GM18517 (cell line): ENCODE measurements around the gene CTBP1.
"Not testable (repeated sequence)": the region's sequence is repeated elsewhere in the genome, so short reads cannot be mapped to it uniquely, and the experiment has no call there.

Experiments
- ATAC-seq: cut with Tn5 transposase; IDR thresholded peaks from one replicate; pipeline ENCODE4 v1.9.1; 2021; ENCODE audit warnings: mild to moderate bottlenecking, moderate library complexity; ENCODE audit not compliant: unreplicated experiment

Gene CTBP1

DNA sequence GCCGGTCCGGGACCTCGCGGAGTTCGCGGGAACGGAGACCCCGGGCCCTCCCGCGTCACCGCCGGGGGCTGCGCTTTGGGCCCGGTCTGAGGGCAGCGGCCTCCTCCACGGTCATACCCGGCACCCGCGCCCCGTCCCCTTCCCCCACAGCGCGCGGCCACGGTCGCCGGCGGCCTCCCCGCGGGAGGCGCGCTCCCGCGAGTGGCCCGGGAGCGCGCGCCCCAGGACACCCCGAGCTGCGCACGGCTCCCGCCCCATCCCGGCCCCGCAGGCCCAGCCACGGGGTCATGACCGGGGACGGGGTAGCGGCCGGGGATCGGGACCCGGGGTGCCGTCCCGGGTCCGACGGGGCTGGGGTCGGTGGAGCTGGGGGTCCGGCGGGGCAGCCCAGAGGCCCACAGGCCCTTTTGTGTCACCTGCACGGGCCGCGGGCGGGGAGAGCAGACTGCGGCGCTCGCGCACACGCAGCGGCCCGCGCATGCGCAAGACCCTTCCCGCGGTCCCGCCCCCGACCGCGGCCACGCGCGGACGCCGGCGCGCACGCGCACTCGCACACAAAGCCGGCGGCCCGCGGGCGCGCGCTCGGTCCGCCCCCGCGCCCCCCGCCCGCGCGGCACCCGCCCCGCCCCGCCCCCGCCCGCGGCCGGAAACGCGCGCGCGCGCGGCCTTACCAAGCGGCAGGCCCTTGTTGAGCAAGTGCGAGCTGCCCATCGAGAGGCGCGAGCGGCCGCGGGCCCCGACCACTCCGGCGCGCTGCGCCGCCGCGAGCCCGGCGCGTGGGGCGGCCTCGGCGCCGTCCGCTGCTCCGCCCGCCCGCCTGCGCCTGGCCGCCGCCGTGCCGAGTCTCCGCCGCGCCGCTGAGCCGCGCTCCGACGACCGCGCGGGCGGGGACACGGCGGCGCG is at the start of gene CTBP1:
CTBP1 (minus strand) TSS at position 886 of the 903 bp plus-strand sequence. CDS start 7,799 bp downstream, outside the sequence.
- peak; percentile 45 for ATAC-seq

GRCh38 chr4:1298461-1298860 is 49.5 kb upstream of the CTBP1 start:
- no peak for ATAC-seq

- no peak for ATAC-seq
Measured at GRCh38 chr4:1297456-1298325, 48.8 kb upstream of the CTBP1 start.

DNA sequence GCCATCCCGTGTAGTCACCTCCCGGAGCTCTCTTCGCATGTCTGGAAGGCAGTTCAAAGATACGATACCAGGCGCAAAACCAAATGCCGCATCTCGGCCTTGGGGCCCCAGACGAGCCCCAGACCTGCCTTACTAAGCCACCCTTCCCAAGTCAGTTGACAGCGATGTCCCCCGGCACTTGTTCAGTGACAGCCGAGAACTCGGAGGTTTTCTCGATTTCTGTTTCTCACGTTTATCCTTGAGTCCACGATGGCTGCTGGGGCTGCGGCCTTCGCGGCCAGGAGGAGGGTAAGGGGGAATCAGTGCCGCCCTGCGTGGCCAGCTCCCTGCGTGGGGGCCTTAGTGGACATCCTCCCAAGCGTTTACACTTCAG is 48.1 kb upstream of the CTBP1 start:
- ATAC-seq, result no peak

DNA sequence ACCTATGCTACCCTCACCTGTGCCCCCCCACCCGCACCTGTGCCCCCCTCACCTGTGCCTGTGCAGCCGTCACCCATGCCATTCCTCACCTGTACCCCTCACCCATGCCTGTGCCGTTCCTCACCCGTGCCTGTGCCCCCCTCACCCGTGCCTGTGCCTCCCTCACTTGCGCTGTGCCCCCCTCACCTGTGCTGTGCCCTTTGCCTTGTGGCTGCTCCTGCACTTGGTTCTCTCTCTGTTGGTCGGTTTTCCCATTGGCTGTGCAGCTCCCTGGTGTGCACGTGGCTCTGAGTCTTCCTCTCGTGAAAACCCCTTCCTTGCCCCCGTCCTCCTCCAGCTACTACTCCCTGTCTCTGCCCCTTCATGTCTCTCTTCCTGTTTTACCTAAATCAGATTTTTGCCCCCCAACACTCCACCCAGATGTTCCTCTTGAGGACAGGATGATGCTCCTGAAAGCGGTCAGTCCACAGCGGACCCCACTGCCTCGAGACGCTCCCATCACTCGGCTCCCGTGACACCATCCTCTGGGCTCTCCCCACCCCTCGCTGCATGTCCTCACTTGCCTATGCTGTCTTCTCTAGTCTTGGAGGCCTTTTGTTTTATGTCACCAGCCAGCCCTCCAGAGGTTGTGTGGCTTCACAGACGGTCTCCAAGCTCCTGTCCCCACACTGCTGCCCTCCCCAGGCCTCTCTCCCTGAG is 47.5 kb upstream of the CTBP1 start:
- ATAC-seq, result no peak

GRCh38 chr4:1295405-1296055 is 46.6 kb upstream of the CTBP1 start:
- no peak for ATAC-seq

- ATAC-seq, result no peak
Measured at GRCh38 chr4:1294891-1295290, 46.0 kb upstream of the CTBP1 start.

DNA sequence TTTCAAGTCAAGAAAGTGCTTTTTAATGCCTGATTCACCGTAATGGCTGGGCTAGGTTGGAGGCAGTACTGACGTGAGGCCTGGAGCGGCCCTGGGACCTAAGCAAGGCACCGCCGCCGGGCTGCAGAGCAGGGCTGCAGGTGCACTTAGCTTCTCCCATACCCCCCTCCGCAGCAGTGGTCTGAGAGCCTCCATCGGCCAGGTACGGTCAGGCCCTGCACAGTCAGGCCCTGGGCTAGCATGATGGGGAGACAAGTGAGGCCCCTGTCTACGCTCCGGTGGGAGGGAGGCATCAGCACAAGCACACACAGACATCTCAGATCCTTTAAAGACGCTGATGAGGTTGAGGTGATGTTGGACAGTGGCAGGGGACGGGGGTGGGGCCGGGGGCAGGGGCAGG is 45.5 kb upstream of the CTBP1 start:
- no peak for ATAC-seq

DNA sequence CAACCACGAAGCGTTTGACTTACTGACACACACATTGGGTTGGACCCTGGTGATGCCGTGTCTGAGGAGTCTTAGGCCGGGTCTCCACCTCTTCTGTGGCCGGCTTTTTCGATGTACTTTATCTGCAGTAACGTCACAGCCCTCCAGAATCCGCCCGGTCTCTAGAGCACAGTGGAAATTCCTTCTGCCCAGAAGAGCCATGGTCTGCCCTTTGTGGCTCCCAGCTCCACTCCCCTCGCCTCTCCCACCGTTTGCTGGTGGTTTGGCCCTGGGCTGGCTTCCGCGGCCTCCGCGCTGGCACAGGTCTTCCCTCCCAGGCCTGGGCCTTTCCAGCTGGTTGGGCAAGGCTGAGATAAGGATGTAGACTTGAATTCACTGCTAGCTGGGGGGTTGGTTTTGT is 45.1 kb upstream of the CTBP1 start:
- no peak for ATAC-seq

- ATAC-seq, result no peak
Measured at GRCh38 chr4:1293531-1293941, 44.6 kb upstream of the CTBP1 start.

DNA sequence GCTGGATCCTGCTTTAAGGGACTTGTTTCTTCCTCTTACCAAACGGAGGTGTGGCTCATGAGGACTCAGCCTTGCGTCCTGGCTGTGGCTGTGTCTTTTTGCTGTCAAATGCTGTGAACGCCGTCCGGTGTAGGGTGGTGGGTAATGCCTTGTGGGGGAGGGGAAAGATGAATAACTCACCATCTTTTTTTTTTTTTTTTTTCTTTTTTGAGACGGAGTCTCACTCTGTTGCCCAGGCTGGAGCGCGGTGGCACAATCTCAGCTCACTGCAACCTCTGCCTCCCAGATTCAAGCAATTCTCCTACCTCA is 43.7 kb upstream of the CTBP1 start:
- ATAC-seq, result not testable (repeated sequence)

GRCh38 chr4:1291996-1292702 is 43.2 kb upstream of the CTBP1 start:
- ATAC-seq, result no peak

- no peak for ATAC-seq
Measured at GRCh38 chr4:1291091-1291490, 42.2 kb upstream of the CTBP1 start.

GRCh38 chr4:1290165-1290977 is 41.4 kb upstream of the CTBP1 start:
- ATAC-seq, result peak; percentile 5

- ATAC-seq, result peak; percentile 89
Measured at GRCh38 chr4:1289207-1290164, 40.6 kb upstream of the CTBP1 start, which contains the start of gene MAEA. TSS of gene MAEA (plus strand) at chr4:1289891. CDS start at chr4:1289914, 23 bp downstream.

GRCh38 chr4:1288786-1289185 is 39.9 kb upstream of the CTBP1 start:
- no peak for ATAC-seq

DNA sequence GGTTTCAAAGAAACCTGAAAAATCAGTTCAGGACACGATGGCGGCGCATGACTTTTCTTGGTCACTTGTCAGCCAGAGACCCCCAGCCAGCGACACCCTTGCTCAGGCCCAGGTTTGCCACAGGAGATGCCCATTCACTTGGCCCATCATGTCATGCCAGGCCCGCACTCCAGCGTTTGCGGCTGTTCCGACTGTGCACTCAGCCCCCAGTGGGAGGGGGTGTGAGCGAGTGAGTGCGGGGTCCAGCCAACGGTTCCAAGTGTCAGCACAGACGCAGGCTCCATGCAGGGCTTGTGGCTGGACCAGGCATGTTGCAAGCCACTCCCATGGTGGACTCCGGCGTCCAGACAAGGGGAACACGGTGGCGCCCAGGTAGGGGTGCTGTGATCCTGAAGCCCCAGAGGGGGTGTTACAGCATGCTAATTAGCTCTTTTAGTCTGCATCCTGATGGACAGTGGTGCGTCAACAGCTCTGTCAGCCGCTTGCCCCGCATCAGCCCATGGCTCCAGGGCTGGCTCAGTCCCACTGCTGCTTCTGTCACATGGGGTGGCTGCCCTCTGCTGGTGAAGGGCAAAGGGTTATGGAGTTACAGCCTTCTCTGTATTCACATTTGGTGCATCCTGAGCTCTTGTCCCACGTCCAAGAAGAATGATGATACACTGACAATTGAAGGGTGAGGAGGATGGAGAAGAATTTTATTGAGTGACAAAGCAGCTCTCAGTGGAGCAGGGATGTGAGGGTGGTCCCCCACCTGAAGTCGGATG is 37.0 kb upstream of the CTBP1 start:
- ATAC-seq, result no peak
